Gastrocnemius medialis (tissue), 4 donors: ENCODE data around the gene ASIC3. TPM values are rescaled to one million over a fixed set of nuclear protein-coding genes. Genes with fewer than 3 reads are reported as not detected.
A peak's percentile ranks its signal among the peaks of the same experiment; 100 is the strongest.

Source experiments
- ATAC-seq, 2 donors: fragments of 150-250 bp; one replicate each; pipeline ENCODE4 v1.9.1; 2016
- DNase-seq, 2 donors: peaks; one replicate each; pipeline ENCODE4 v3.0.0-alpha.2; 2019
- H3K27ac ChIP-seq, 4 donors: fragments of 200-600 bp; sonication (generic); 1 replicate in 1 of 4; 2 replicates in 3 of 4; pipeline ENCODE4 v1.5.1; 2016 to 2018; ENCODE audit warnings: mild to moderate bottlenecking in 2 of 4, moderate library complexity in 1 of 4
- H3K27me3 ChIP-seq, 3 donors: fragments of 200-600 bp; sonication (generic) in 2 of 3; 1 replicate in 1 of 3; 2 replicates in 2 of 3; pipeline versions ENCODE4 v1.5.1 to v1.6.0; 2016 to 2019; ENCODE audit warnings: mild to moderate bottlenecking in 1 of 3, moderate library complexity in 1 of 3
- H3K36me3 ChIP-seq, 2 donors: fragments of 200-600 bp; sonication (generic) in 1 of 2; one replicate each; pipeline ENCODE4 v1.5.1; 2017 to 2018
- H3K4me1 ChIP-seq, 2 donors: fragments of 200-600 bp; sonication (generic) in 1 of 2; one replicate each; pipeline ENCODE4 v1.5.1; 2016 to 2017; ENCODE audit warnings: mild to moderate bottlenecking in 2 of 2
- H3K4me3 ChIP-seq, 4 donors: fragments of 200-600 bp; sonication (generic) in 3 of 4; 1 replicate in 1 of 4; 2 replicates in 3 of 4; pipeline ENCODE4 v1.5.1; 2016 to 2019; ENCODE audit warnings: mild to moderate bottlenecking in 2 of 4
- H3K9me3 ChIP-seq, 3 donors: fragments of 200-600 bp; sonication (generic) in 2 of 3; 1 replicate in 1 of 3; 2 replicates in 2 of 3; pipeline ENCODE4 v1.5.1; 2016 to 2019
- POLR2A ChIP-seq, 2 donors: fragments of 450-650 bp; IDR thresholded peaks; one replicate each; pipeline ENCODE4 v1.6.1; 2017; ENCODE audit warnings: antibody characterized with exemption in 2 of 2, mild to moderate bottlenecking in 2 of 2, moderate library complexity in 2 of 2
- in situ Hi-C, 4 donors: fragments of 200-750 bp; cut with MboI; loops; one replicate each; pipeline versions ENCODE4 v1.15.0 to v1.8.0; 2017; ENCODE audit warnings: low sequenced_read_pairs in 4 of 4
- intact Hi-C: fragments of 100-400 bp; cut with DNase I; formaldehyde crosslinking; loops from one replicate; pipeline ENCODE4 v1.15.1; 2023; ENCODE audit warnings: low total_unique reads
- total RNA-seq, 4 donors: library from RNA; depleted of rRNA; stranded (reverse); fragments of >200 nt; gene quantifications; one replicate each; pipeline versions ENCODE4 v1.1.0 to v1.2.3, GENCODE V29; 2016
- TF ChIP-seq, protein P1 (sequence below), 5 experiments: fragments of 450-650 bp in 3 of 5; fragments of 200-600 bp in 2 of 5; sonication (generic) in 2 of 5; IDR thresholded peaks in 4 of 5; conservative IDR thresholded peaks in 1 of 5; 1 replicate in 4 of 5; 2 replicates in 1 of 5; pipeline ENCODE4 v1.5.1; 2016 to 2019; ENCODE audit warnings: antibody characterized with exemption in 5 of 5, mild to moderate bottlenecking in 3 of 5, moderate library complexity in 3 of 5

ASIC3 gene
- total RNA-seq, 4 donors from 2014 or later = 0.72 to 11.0 (median 2.5) TPM

DNA sequence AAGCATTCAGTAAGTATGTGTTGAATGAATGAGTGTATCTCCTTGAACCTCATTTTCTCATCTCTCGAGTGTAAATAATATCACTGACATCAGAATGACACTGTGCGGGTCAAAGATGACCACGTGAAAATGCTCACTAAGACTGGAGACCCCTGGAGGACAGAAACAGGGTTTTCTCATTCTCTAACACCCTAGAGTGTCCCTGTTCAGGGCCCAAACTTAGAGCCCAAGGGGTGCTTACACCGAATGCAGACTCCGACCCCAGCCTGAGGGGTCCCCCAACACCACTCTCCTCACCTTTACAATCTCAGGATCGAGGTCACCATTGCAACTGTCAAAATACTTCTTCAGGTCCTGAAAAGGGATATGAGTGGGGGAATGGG lies 7.9 kb downstream of the ASIC3 start:
- no peak for TF ChIP-seq POLR2A (IDR thresholded peaks at IDR 0.05)
- TF ChIP-seq, protein P1, sequence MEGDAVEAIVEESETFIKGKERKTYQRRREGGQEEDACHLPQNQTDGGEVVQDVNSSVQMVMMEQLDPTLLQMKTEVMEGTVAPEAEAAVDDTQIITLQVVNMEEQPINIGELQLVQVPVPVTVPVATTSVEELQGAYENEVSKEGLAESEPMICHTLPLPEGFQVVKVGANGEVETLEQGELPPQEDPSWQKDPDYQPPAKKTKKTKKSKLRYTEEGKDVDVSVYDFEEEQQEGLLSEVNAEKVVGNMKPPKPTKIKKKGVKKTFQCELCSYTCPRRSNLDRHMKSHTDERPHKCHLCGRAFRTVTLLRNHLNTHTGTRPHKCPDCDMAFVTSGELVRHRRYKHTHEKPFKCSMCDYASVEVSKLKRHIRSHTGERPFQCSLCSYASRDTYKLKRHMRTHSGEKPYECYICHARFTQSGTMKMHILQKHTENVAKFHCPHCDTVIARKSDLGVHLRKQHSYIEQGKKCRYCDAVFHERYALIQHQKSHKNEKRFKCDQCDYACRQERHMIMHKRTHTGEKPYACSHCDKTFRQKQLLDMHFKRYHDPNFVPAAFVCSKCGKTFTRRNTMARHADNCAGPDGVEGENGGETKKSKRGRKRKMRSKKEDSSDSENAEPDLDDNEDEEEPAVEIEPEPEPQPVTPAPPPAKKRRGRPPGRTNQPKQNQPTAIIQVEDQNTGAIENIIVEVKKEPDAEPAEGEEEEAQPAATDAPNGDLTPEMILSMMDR (IDR thresholded peaks at IDR 0.05 in 4 of 5, conservative IDR thresholded peaks at IDR 0.05 in 1 of 5) = no peak
- Histone ChIP-seq H3K4me1 (peaks cover 22 to 31% of the 10 kb centered on the region in 2 donors), H3K36me3 (no peaks in the 10 kb centered on the region), H3K4me3 (no peak overlapping the region), H3K27ac (no peak overlapping the region), H3K27me3 (no peaks in the 10 kb centered on the region), H3K9me3 (no peaks in the 10 kb centered on the region)
- in situ Hi-C loops (no loop called here), intact Hi-C loops (loop anchor here (5.0 kb wide), 1 partner anchor 1701 kb away; the partner anchor contains the start of gene ACTR3B)
- ATAC-seq (no peak), DNase-seq (no peak)

DNA sequence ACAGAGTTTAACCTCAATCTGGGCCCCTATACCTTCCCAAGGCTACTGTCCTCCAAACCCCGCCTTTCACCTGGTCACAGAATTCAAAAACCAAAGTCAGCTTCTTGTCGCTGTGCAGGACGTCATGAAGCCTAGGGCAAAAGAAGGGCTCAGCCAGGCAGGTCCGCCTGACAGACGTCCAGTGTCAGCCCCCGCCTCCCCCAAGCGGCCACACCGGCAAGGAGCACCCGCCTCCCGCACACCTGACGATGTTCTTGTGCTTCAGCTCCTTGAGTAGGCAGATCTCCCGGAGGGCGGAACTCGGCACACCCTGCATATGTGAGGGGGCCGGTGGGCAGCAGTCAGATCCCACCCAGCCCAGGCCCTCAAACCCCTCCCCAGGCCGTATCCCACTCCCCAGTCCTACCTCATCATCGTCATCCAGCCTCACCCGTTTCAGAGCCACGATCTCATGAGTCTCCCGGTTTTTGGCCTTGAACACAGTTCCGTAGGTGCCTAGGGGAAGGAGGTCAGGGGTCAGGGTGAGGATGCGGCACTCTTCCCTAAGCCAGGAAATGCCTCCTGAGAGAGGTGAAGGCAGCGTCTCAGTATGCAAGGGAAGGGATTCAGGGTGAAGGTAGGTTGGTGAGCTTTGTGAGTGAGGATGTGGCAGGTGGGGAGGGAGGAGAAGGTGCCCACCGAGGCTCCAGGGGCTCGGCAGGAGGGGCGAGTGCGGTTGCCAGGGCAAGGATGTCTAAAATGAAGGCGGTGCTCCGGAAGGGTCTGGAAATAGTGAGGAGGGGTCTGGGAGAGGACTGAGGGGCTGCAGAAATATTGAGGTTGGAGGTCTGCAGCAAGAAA lies 8.6 kb downstream of the ASIC3 start:
- intact Hi-C loops = loop anchor here (5.0 kb wide), 1 partner anchor 1700 kb away; the partner anchor contains the start of gene ACTR3B
- in situ Hi-C loops = no loop called here
- Histone ChIP-seq H3K9me3 (no peaks in the 10 kb centered on the region), H3K36me3 (no peaks in the 10 kb centered on the region), H3K4me1 (peaks cover 22 to 36% of the 10 kb centered on the region in 2 donors), H3K27me3 (no peaks in the 10 kb centered on the region), H3K27ac (peak overlapping the region in 2 of 4 donors; percentile 72 to 99), H3K4me3 (peak overlapping the region; percentile 71 to 92 (median 82))
- ATAC-seq = no peak
- no peak for TF ChIP-seq POLR2A (IDR thresholded peaks at IDR 0.05)
- TF ChIP-seq, protein P1 (IDR thresholded peaks at IDR 0.05 in 4 of 5, conservative IDR thresholded peaks at IDR 0.05 in 1 of 5) = no peak
- no peak for DNase-seq

DNA sequence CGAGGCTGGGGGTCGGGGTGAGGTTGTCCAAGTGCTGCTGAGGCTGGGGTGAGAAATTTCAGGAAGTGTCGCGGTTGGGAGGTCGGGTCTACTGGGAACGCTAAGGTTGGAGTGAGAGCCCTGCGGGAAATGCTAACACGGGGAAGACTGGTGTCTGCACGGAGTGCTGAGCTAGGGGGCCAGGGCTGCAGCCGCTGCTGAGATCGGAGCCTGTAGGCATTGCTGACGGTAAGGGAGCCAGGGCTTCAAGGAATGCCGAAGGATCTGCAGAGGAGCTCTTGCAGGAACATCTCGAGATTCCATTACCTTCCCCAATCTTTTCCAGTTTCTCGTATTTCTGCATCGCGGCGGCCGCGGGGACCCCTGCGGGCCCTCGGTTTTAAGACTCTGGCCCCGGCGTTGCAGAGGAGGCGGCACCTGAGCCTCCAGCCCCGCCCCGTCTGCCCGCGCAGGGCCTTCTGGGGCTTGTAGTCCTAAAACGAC lies 9.2 kb downstream of the ASIC3 start, which contains the start of gene CDK5:
Gene CDK5, minus strand, starts transcription at position 392 of the 483 bp plus-strand sequence. Its CDS starts 49 bp downstream, at position 343.
- in situ Hi-C loops (no loop called here), intact Hi-C loops (loop anchor here (5.0 kb wide), 1 partner anchor 1700 kb away; the partner anchor contains the start of gene ACTR3B)

DNA sequence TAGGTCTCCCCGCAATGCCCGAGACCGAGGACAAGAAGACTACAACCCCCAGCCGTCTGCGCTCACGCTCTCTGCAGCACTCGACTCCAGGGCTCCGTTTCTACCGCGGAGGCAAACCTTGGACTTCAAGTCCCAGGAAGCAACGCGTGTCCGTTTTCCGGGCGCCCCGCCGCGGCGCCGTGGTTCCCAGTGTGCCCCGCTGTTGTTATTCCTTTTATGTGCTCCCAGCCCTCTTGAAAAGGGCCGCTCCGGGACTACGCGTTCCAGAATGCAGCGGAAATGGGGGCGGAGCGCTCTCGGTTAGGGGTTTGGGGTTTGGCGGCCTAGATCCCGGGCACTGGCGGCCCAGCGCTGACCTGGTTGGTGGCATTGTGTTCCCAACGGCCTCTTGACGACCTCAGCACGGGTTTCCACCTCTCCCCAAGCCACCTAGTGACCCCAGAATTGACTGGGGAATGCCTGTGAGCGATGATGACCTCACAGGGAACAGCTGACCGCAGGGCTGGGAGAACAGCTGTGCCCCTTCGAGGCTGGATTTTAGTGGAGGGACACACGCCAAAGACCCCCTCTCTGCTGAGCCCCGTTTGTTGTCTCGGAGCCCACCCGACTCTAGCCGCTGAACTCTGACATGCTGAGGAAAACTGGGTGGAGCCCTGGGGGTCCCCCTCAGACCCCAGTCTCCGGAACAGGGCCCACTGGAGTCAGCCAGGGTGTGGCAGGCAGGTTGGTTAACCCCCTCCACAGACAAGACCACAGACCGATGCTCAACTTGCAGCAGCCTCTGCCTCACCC lies 9.9 kb downstream of the ASIC3 start:
- ATAC-seq (peak; percentile 85 to 87), DNase-seq (peak; percentile 100)
- peak overlapping the region; percentile 93 to 99 (median 98) for H3K27ac ChIP-seq
- no peaks in the 10 kb centered on the region for H3K27me3 ChIP-seq
- TF ChIP-seq POLR2A (IDR thresholded peaks at IDR 0.05) = peak; percentile 84 to 99
- TF ChIP-seq, protein P1 (IDR thresholded peaks at IDR 0.05 in 4 of 5, conservative IDR thresholded peaks at IDR 0.05 in 1 of 5) = no peak
- peak overlapping the region; percentile 71 to 92 (median 86) for H3K4me3 ChIP-seq
- no peaks in the 10 kb centered on the region for H3K9me3 ChIP-seq
- in situ Hi-C loops = no loop called here
- intact Hi-C loops = loop anchor here (1.0 to 5.0 kb wide), 2 partner anchors 30 to 1699 kb away; partner anchors contain the start of genes ABCB8 and ACTR3B
- peaks cover 22 to 44% of the 10 kb centered on the region in 2 donors for H3K4me1 ChIP-seq
- no peaks in the 10 kb centered on the region for H3K36me3 ChIP-seq

More for the DNA sequence above, 9.2 kb downstream of the ASIC3 start, which contains the start of gene CDK5:
- H3K4me3 ChIP-seq = peak within 1 kb of the TSS; percentile 71 to 92 (median 86)
- no peaks in the 10 kb centered on the region for H3K36me3 ChIP-seq
- no peaks in the 10 kb centered on the region for H3K9me3 ChIP-seq
- DNase-seq = no peak
- H3K27ac ChIP-seq = peak within 1 kb of the TSS; percentile 93 to 99 (median 98)
- ATAC-seq = peak; percentile 7 to 9
- peaks cover 22 to 39% of the 10 kb centered on the region in 2 donors for H3K4me1 ChIP-seq
- H3K27me3 ChIP-seq = no peaks in the 10 kb centered on the region
- no peak for TF ChIP-seq POLR2A (IDR thresholded peaks at IDR 0.05)
- TF ChIP-seq, protein P1 (IDR thresholded peaks at IDR 0.05 in 4 of 5, conservative IDR thresholded peaks at IDR 0.05 in 1 of 5) = no peak
